Neuronal stem cell (in vitro differentiated cells): ENCODE measurements around the gene ETDA.
"Not testable (repeated sequence)": the region's sequence is repeated elsewhere in the genome, so short reads cannot be mapped to it uniquely, and the experiment has no call there.

Experiments used
- DNase-seq: peaks from one replicate; pipeline ENCODE4 v3.0.0-alpha.2; 2013; ENCODE audit warnings: low spot score
- H2AFZ ChIP-seq: one replicate; pipeline ENCODE4 v1.6.1; 2013; ENCODE audit warnings: mild to moderate bottlenecking, low read length, inconsistent platforms
- H2AK5ac ChIP-seq: 2 replicates; pipeline ENCODE4 v1.6.1; 2013; ENCODE audit warnings: low read depth, mild to moderate bottlenecking, inconsistent platforms, low read length, moderate library complexity, mixed read lengths
- H2BK120ac ChIP-seq: 2 replicates; pipeline ENCODE4 v1.6.1; 2013; ENCODE audit warnings: low read depth, mild to moderate bottlenecking, inconsistent platforms, low read length, moderate library complexity, mixed read lengths
- H2BK12ac ChIP-seq: one replicate; pipeline ENCODE4 v1.6.1; 2013; ENCODE audit warnings: low read length, inconsistent platforms
- H2BK15ac ChIP-seq: 2 replicates; pipeline ENCODE4 v1.6.1; 2013; ENCODE audit warnings: mild to moderate bottlenecking, low read length, inconsistent platforms, mixed read lengths
- H2BK5ac ChIP-seq: one replicate; pipeline ENCODE4 v1.6.1; 2013; ENCODE audit warnings: inconsistent platforms, mild to moderate bottlenecking, low read length, moderate library complexity
- H3K14ac ChIP-seq: one replicate; pipeline ENCODE4 v1.6.1; 2013; ENCODE audit warnings: low read length, inconsistent platforms
- H3K18ac ChIP-seq: 2 replicates; pipeline ENCODE4 v1.6.1; 2013; ENCODE audit warnings: low read length, inconsistent platforms
- H3K23ac ChIP-seq: 2 replicates; pipeline ENCODE4 v1.6.1; 2013; ENCODE audit warnings: low read depth, mild to moderate bottlenecking, mixed read lengths, low read length, inconsistent platforms; ENCODE audit not compliant: poor library complexity
- H3K27ac ChIP-seq: replicated peaks from 3 replicates; pipeline ENCODE4 v1.5.1; 2013; ENCODE audit warnings: low read length, inconsistent platforms
- H3K27me3 ChIP-seq, 3 experiments: 2 replicates each; pipeline ENCODE4 v1.6.1; 2013; ENCODE audit warnings: low read length in 3 of 3, mild to moderate bottlenecking in 2 of 3, inconsistent platforms in 1 of 3, low read depth in 1 of 3, mixed read lengths in 1 of 3, moderate library complexity in 1 of 3; ENCODE audit not compliant: control insufficient read depth in 3 of 3, insufficient read depth in 3 of 3
- H3K36me3 ChIP-seq, 2 donors: replicated peaks in 1 of 2; 2 replicates each; pipeline ENCODE4 v1.6.1; 2013; ENCODE audit warnings: low read length in 2 of 2; ENCODE audit not compliant: control insufficient read depth in 2 of 2, insufficient read depth in 2 of 2
- H3K4ac ChIP-seq: 2 replicates; pipeline ENCODE4 v1.6.1; 2013; ENCODE audit warnings: inconsistent platforms, mild to moderate bottlenecking, low read length, moderate library complexity
- H3K4me1 ChIP-seq, 2 donors: 1 replicate in 1 of 2; 2 replicates in 1 of 2; pipeline ENCODE4 v1.6.1; 2013; ENCODE audit warnings: low read length in 2 of 2, low read depth in 1 of 2; ENCODE audit not compliant: control insufficient read depth in 2 of 2, insufficient read depth in 1 of 2
- H3K4me2 ChIP-seq: one replicate; pipeline ENCODE4 v1.6.1; 2013; ENCODE audit warnings: mild to moderate bottlenecking, low read length, inconsistent platforms; ENCODE audit not compliant: insufficient read depth, poor library complexity, severe bottlenecking
- H3K4me3 ChIP-seq, 2 donors: 2 replicates each; pipeline ENCODE4 v1.5.1; 2013; ENCODE audit warnings: low read length in 2 of 2, mild to moderate bottlenecking in 2 of 2, inconsistent platforms in 1 of 2, moderate library complexity in 1 of 2
- H3K79me1 ChIP-seq: one replicate; pipeline ENCODE4 v1.6.1; 2013; ENCODE audit warnings: low read depth, mild to moderate bottlenecking, inconsistent platforms, low read length, moderate library complexity
- H3K9ac ChIP-seq: one replicate; pipeline ENCODE4 v1.6.1; 2013; ENCODE audit warnings: mild to moderate bottlenecking, low read depth, low read length, inconsistent platforms; ENCODE audit not compliant: poor library complexity
- H3K9me3 ChIP-seq, 2 donors: replicated peaks in 1 of 2; 2 replicates each; pipeline versions ENCODE3 to v1.6.1; 2013; ENCODE audit warnings: low read length in 2 of 2, mild to moderate bottlenecking in 2 of 2, inconsistent platforms in 1 of 2, low read depth in 1 of 2, mixed read lengths in 1 of 2, moderate library complexity in 1 of 2; ENCODE audit not compliant: control insufficient read depth in 2 of 2, insufficient read depth in 1 of 2
- H4K8ac ChIP-seq: one replicate; pipeline ENCODE4 v1.6.1; 2013; ENCODE audit warnings: low read depth, mild to moderate bottlenecking, inconsistent platforms, low read length, moderate library complexity
- H4K91ac ChIP-seq: one replicate; pipeline ENCODE4 v1.6.1; 2013; ENCODE audit warnings: low read length, low read depth, mild to moderate bottlenecking, inconsistent platforms; ENCODE audit not compliant: poor library complexity
- WGBS, 2 donors: extraction: QIAGEN DNeasy Blood & Tissue Kit; methylation state at CpG; one replicate each; pipeline ENCODE4 v1.1.7; 2013; ENCODE audit warnings: missing lambda C conversion rate in 2 of 2, mixed read lengths in 1 of 2; ENCODE audit not compliant: insufficient read length in 2 of 2, insufficient replicate concordance in 1 of 2; ENCODE audit errors: extremely low coverage in 2 of 2; 5-methylcytosine and 5-hydroxymethylcytosine counted together

The ETDA gene

GRCh38 chrX:135256087-135256684 lies 4.3 kb downstream of the ETDA start:
- H3K79me1 ChIP-seq, DNase-seq, H3K4me3 ChIP-seq, H3K27me3 ChIP-seq, H2BK120ac ChIP-seq, H3K27ac ChIP-seq, H2BK15ac ChIP-seq, H4K8ac ChIP-seq, H3K4ac ChIP-seq, H2AK5ac ChIP-seq, H3K4me1 ChIP-seq, H3K14ac ChIP-seq, H3K9me3 ChIP-seq, H2AFZ ChIP-seq, H3K36me3 ChIP-seq, H2BK5ac ChIP-seq, H2BK12ac ChIP-seq, H3K23ac ChIP-seq, H3K9ac ChIP-seq, H3K18ac ChIP-seq, H4K91ac ChIP-seq, H3K4me2 ChIP-seq: not testable (repeated sequence)
- WGBS, 2 donors = no CpG with 5 or more reads among the region's 8 CpGs

DNA sequence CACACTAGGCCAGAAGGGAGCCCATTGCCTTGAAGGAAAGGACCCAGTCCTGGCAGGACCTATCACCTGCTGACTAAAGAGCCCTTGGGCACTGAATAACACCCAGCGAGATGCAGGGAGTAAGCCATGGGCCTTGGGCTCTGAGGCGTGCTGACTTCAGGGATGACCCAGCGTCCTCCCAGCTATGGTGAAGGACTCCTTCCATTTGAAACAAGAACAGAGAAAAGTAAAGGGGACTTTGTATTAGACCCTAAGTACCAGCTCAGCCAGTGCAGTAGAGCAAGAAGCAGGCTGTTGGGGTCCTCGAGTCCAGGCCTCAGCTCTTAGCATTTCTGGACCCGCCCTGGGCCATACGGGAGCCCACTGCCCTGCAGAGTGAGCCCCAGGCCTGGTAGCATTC lies 5.1 kb downstream of the ETDA start:
- no peak overlapping the region for H3K23ac ChIP-seq
- H2AFZ ChIP-seq = no peak overlapping the region
- H3K79me1 ChIP-seq = no peaks in the 10 kb centered on the region
- H2BK5ac ChIP-seq = no peak overlapping the region
- no peaks in the 10 kb centered on the region for H3K9me3 ChIP-seq
- no peak overlapping the region for H3K4me3 ChIP-seq
- H4K8ac ChIP-seq = no peak overlapping the region
- no peak overlapping the region for H2BK12ac ChIP-seq
- no peak overlapping the region for H2BK120ac ChIP-seq
- no peak overlapping the region for H2BK15ac ChIP-seq
- no peak overlapping the region for H3K18ac ChIP-seq
- H3K4ac ChIP-seq = no peak overlapping the region
- H3K4me2 ChIP-seq = no peak overlapping the region
- no peak overlapping the region for H3K9ac ChIP-seq
- no peak overlapping the region for H4K91ac ChIP-seq
- H3K14ac ChIP-seq = no peak overlapping the region
- H3K36me3 ChIP-seq = no peaks in the 10 kb centered on the region
- no peaks in the 10 kb centered on the region for H3K27me3 ChIP-seq
- no peak overlapping the region for H3K27ac ChIP-seq
- H2AK5ac ChIP-seq = no peak overlapping the region
- no peak for DNase-seq
- H3K4me1 ChIP-seq = no peaks in the 10 kb centered on the region
- WGBS, 2 donors = no CpG with 5 or more reads among the region's 6 CpGs

- Histone ChIP-seq H2BK15ac (no peak overlapping the region), H3K79me1 (no peaks in the 10 kb centered on the region), H2AFZ (no peak overlapping the region), H3K4ac (no peak overlapping the region), H3K9me3 (no peaks in the 10 kb centered on the region), H3K27ac (no peak overlapping the region), H3K9ac (no peak overlapping the region), H2BK120ac (no peak overlapping the region), H4K91ac (no peak overlapping the region), H3K4me3 (no peak overlapping the region), H3K14ac (no peak overlapping the region), H3K23ac (no peak overlapping the region), H2AK5ac (no peak overlapping the region), H3K36me3 (no peaks in the 10 kb centered on the region), H2BK12ac (no peak overlapping the region), H3K4me1 (no peaks in the 10 kb centered on the region), H2BK5ac (no peak overlapping the region), H3K4me2 (no peak overlapping the region), H3K18ac (no peak overlapping the region), H3K27me3 (no peaks in the 10 kb centered on the region), H4K8ac (no peak overlapping the region)
- no CpG with 5 or more reads among the region's 6 CpGs for WGBS, 2 donors
- DNase-seq = no peak
These were observed 5.6 kb downstream of the ETDA start for GRCh38 chrX:135257469-135257868.

DNA sequence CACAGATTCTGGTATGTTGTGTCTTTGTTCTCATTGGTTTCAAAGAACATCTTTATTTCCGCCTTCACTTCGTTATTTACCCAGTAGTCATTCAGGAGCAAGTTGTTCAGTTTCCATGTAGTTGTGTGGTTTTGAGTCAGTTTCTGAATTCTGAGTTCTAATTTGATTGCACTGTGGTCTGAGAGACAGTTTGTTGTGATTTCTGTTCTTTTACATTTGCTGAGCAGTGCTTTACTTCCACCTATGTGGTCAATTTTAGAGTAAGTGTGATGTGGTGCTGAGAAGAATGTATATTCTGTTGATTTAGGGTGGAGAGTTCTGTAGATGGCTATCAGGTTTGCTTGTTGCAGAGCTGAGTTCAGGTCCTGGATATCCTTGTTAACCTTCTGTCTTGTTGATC lies 9.1 kb downstream of the ETDA start:
- no CpG with 5 or more reads among the region's 2 CpGs for WGBS, 2 donors
- not testable (repeated sequence) for H3K79me1 ChIP-seq, H2AK5ac ChIP-seq, H3K4ac ChIP-seq, H3K4me1 ChIP-seq, H3K18ac ChIP-seq, H3K14ac ChIP-seq, H4K8ac ChIP-seq, H2BK12ac ChIP-seq, H4K91ac ChIP-seq, H3K4me3 ChIP-seq, H3K4me2 ChIP-seq, H3K27me3 ChIP-seq, H3K9ac ChIP-seq, H2AFZ ChIP-seq, DNase-seq, H2BK120ac ChIP-seq, H3K23ac ChIP-seq, H3K9me3 ChIP-seq, H3K27ac ChIP-seq, H2BK15ac ChIP-seq, H2BK5ac ChIP-seq, H3K36me3 ChIP-seq
